Vagina (tissue), 2 donors: ENCODE results near the gene TAF11L6. TPM values are rescaled to one million over a fixed set of nuclear protein-coding genes. Genes with fewer than 3 reads are reported as not detected.
"Not testable (repeated sequence)": the region's sequence is repeated elsewhere in the genome, so short reads cannot be mapped to it uniquely, and the experiment has no call there.

Experiments used
- DNase-seq, 2 donors: peaks; one replicate each; pipeline ENCODE4 v3.0.0-alpha.2; 2017; ENCODE audit errors: extremely low spot score in 2 of 2
- H3K27ac ChIP-seq: fragments of 200-600 bp; sonication (generic); one replicate; pipeline ENCODE4 v1.5.1; 2019
- H3K27me3 ChIP-seq: fragments of 200-600 bp; sonication (generic); one replicate; pipeline ENCODE4 v1.5.1; 2019
- H3K36me3 ChIP-seq, 2 donors: fragments of 200-600 bp; sonication (generic); one replicate each; pipeline ENCODE4 v1.5.1; 2017 to 2019
- H3K4me1 ChIP-seq: fragments of 200-600 bp; sonication (generic); one replicate; pipeline ENCODE4 v1.5.1; 2019
- H3K4me3 ChIP-seq, 2 donors: fragments of 200-600 bp; sonication (generic); 1 replicate in 1 of 2; 2 replicates in 1 of 2; pipeline ENCODE4 v1.5.1; 2016 to 2019
- H3K9me3 ChIP-seq: fragments of 200-600 bp; sonication (generic); one replicate; pipeline ENCODE4 v1.5.1; 2019
- CTCF ChIP-seq, 3 experiments: fragments of 450-650 bp in 2 of 3; fragments of 200-600 bp in 1 of 3; sonication (generic) in 1 of 3; IDR thresholded peaks; one replicate each; pipeline ENCODE4 v1.5.1; 2017 to 2019; ENCODE audit warnings: antibody characterized with exemption in 3 of 3, mild to moderate bottlenecking in 2 of 3, moderate library complexity in 2 of 3
- POLR2A ChIP-seq, 2 donors: fragments of 450-650 bp; IDR thresholded peaks; one replicate each; pipeline ENCODE4 v1.6.1; 2017; ENCODE audit warnings: antibody characterized with exemption in 2 of 2, mild to moderate bottlenecking in 2 of 2, moderate library complexity in 2 of 2
- POLR2AphosphoS5 ChIP-seq, 2 donors: sonication (generic); formaldehyde crosslinking; IDR thresholded peaks; one replicate each; pipeline ENCODE4 v1.9.0; 2017; ENCODE audit warnings: antibody characterized with exemption in 2 of 2, mild to moderate bottlenecking in 2 of 2, low read depth in 1 of 2; ENCODE audit not compliant: insufficient read depth in 1 of 2
- intact Hi-C: fragments of 100-400 bp; cut with DNase I; formaldehyde crosslinking; loops from one replicate; pipeline ENCODE4 v1.15.1; 2023
- total RNA-seq: library from RNA; depleted of rRNA; stranded (reverse); fragments of >200 nt; gene quantifications from one replicate; pipeline ENCODE4 v1.2.3, GENCODE V29; 2016

The TAF11L6 gene
- total RNA-seq: not detected

- H3K27ac ChIP-seq, DNase-seq, H3K4me3 ChIP-seq, intact Hi-C loops, H3K9me3 ChIP-seq, H3K4me1 ChIP-seq, H3K27me3 ChIP-seq, H3K36me3 ChIP-seq: not testable (repeated sequence)
Measured at GRCh38 chr5:17528369-17528768, at the start of gene TAF11L6. TSS of gene TAF11L6 (plus strand) at chr5:17528669.

GRCh38 chr5:17481378-17481777 lies 47.1 kb upstream of the TAF11L6 start:
- intact Hi-C loops: no loop called here
- Histone ChIP-seq H3K4me3 (no peak overlapping the region), H3K27ac (no peak overlapping the region), H3K4me1 (no peaks in the 10 kb centered on the region), H3K9me3 (no peaks in the 10 kb centered on the region), H3K36me3 (no peaks in the 10 kb centered on the region), H3K27me3 (no peaks in the 10 kb centered on the region)
- no peak for TF ChIP-seq POLR2AphosphoS5 (IDR thresholded peaks at IDR 0.05; ENCODE audit: insufficient read depth in 1 of 2, low read depth in 1 of 2)
- no peak for TF ChIP-seq CTCF (IDR thresholded peaks at IDR 0.05)
- TF ChIP-seq POLR2A (IDR thresholded peaks at IDR 0.05): no peak
- no peak for DNase-seq

- DNase-seq: no peak
- no peaks in the 10 kb centered on the region for H3K9me3 ChIP-seq
- no peak overlapping the region for H3K4me3 ChIP-seq
- intact Hi-C loops: no loop called here
- no peaks in the 10 kb centered on the region for H3K36me3 ChIP-seq
- TF ChIP-seq POLR2A (IDR thresholded peaks at IDR 0.05) (no peak), CTCF (IDR thresholded peaks at IDR 0.05) (no peak), POLR2AphosphoS5 (IDR thresholded peaks at IDR 0.05; ENCODE audit: insufficient read depth in 1 of 2, low read depth in 1 of 2) (no peak)
- H3K27ac ChIP-seq: no peak overlapping the region
- no peaks in the 10 kb centered on the region for H3K27me3 ChIP-seq
- H3K4me1 ChIP-seq: no peaks in the 10 kb centered on the region
Measured at GRCh38 chr5:17482790-17483189, 45.7 kb upstream of the TAF11L6 start.

GRCh38 chr5:17486464-17487173 lies 41.9 kb upstream of the TAF11L6 start:
- H3K27me3 ChIP-seq, H3K4me1 ChIP-seq, DNase-seq, H3K27ac ChIP-seq, intact Hi-C loops, H3K36me3 ChIP-seq, H3K4me3 ChIP-seq, H3K9me3 ChIP-seq: not testable (repeated sequence)

- Histone ChIP-seq H3K4me1 (no peaks in the 10 kb centered on the region), H3K27ac (no peak overlapping the region), H3K9me3 (no peaks in the 10 kb centered on the region), H3K36me3 (no peaks in the 10 kb centered on the region), H3K27me3 (no peaks in the 10 kb centered on the region), H3K4me3 (no peak overlapping the region)
- intact Hi-C loops: no loop called here
- DNase-seq: no peak
- no peak for TF ChIP-seq POLR2A (IDR thresholded peaks at IDR 0.05)
- TF ChIP-seq POLR2AphosphoS5 (IDR thresholded peaks at IDR 0.05; ENCODE audit: insufficient read depth in 1 of 2, low read depth in 1 of 2): no peak
- no peak for TF ChIP-seq CTCF (IDR thresholded peaks at IDR 0.05)
Measured at GRCh38 chr5:17487174-17487512, 41.3 kb upstream of the TAF11L6 start.

GRCh38 chr5:17491257-17491656 lies 37.2 kb upstream of the TAF11L6 start:
- H3K27me3 ChIP-seq, DNase-seq, H3K36me3 ChIP-seq, H3K4me1 ChIP-seq, H3K27ac ChIP-seq, H3K4me3 ChIP-seq, intact Hi-C loops, H3K9me3 ChIP-seq: not testable (repeated sequence)

GRCh38 chr5:17492770-17493169 lies 35.7 kb upstream of the TAF11L6 start:
- TF ChIP-seq CTCF (IDR thresholded peaks at IDR 0.05) (no peak), POLR2A (IDR thresholded peaks at IDR 0.05) (no peak), POLR2AphosphoS5 (IDR thresholded peaks at IDR 0.05; ENCODE audit: insufficient read depth in 1 of 2, low read depth in 1 of 2) (no peak)
- H3K9me3 ChIP-seq: no peaks in the 10 kb centered on the region
- no peak for DNase-seq
- no peak overlapping the region for H3K27ac ChIP-seq
- intact Hi-C loops: no loop called here
- no peaks in the 10 kb centered on the region for H3K36me3 ChIP-seq
- H3K27me3 ChIP-seq: no peaks in the 10 kb centered on the region
- no peaks in the 10 kb centered on the region for H3K4me1 ChIP-seq
- no peak overlapping the region for H3K4me3 ChIP-seq
